Ovary (tissue), 9 donors: Measurements from ENCODE around the gene PRMT1. TPM values are rescaled to one million over a fixed set of nuclear protein-coding genes. Genes with fewer than 3 reads are reported as not detected.
A peak's percentile ranks its signal among the peaks of the same experiment; 100 is the strongest.

ENCODE experiments used
- DNase-seq, 5 donors: peaks; one replicate each; pipeline ENCODE4 v3.0.0-alpha.2; 2019 to 2020
- H3K27ac ChIP-seq, 2 donors: fragments of 200-600 bp; one replicate each; pipeline versions ENCODE4 v1.5.1 to v1.8.0; 2019 to 2022
- H3K27me3 ChIP-seq: fragments of 200-600 bp; one replicate; pipeline ENCODE4 v1.8.0; 2022
- H3K36me3 ChIP-seq: fragments of 200-600 bp; sonication (generic); one replicate; pipeline ENCODE4 v1.5.1; 2019
- H3K4me1 ChIP-seq: one replicate; pipeline ENCODE4 v1.8.1; 2013; ENCODE audit warnings: mild to moderate bottlenecking, moderate library complexity; ENCODE audit not compliant: insufficient read depth
- H3K4me3 ChIP-seq: fragments of 200-600 bp; sonication (generic); one replicate; pipeline ENCODE4 v1.5.1; 2017
- H3K9me3 ChIP-seq, 2 donors: fragments of 200-600 bp in 1 of 2; sonication (generic) in 1 of 2; one replicate each; pipeline versions ENCODE4 v1.5.1 to v1.8.1; 2013 to 2019; ENCODE audit warnings: mild to moderate bottlenecking in 1 of 2, moderate library complexity in 1 of 2
- EP300 ChIP-seq: sonication (generic); formaldehyde crosslinking; IDR thresholded peaks from one replicate; pipeline ENCODE4 v1.6.1; 2017; ENCODE audit warnings: antibody characterized with exemption
- POLR2A ChIP-seq: fragments of 450-650 bp; IDR thresholded peaks from one replicate; pipeline ENCODE4 v1.6.1; 2017; ENCODE audit warnings: antibody characterized with exemption, mild to moderate bottlenecking, moderate library complexity
- WGBS, 3 donors: extraction: QIAGEN DNeasy Blood & Tissue Kit in 1 of 3; methylation state at CpG; one replicate each; pipeline versions ENCODE4 v1.1.5 to v1.1.7; 2013 to 2017; 5-methylcytosine and 5-hydroxymethylcytosine counted together
- intact Hi-C, 4 donors: fragments of 100-400 bp; cut with DNase I; formaldehyde crosslinking; loops; one replicate each; pipeline versions ENCODE4 v1.11.0 to v1.15.1; 2022 to 2023
- polyA plus RNA-seq, 2 donors: library from polyadenylated mRNA; stranded (reverse); fragments of 200-250 nt in 1 of 2; fragments of 350-450 nt in 1 of 2; fragmentation: Illumina TruSeq in 1 of 2; extraction: RNeasy Lipid Tissue Mini Kit (QIAGEN cat#74804) in 1 of 2; gene quantifications; one replicate each; pipeline ENCODE4 v1.2.3, GENCODE V29; 2013 to 2014
- total RNA-seq, 7 donors: library from RNA; depleted of rRNA in 2 of 7; stranded (reverse); fragments of >200 nt in 2 of 7; fragmentation: NEBNext Ultra II Directional in 3 of 7; extraction: Animal tissue kit (Norgen Biotek cat#: 25700) in 3 of 7; gene quantifications; one replicate each; pipeline versions ENCODE4 v1.1.0 to v1.2.4, GENCODE V29; 2016 to 2023
- TF ChIP-seq, protein P1 (sequence below), 3 donors: fragments of 450-650 bp in 2 of 3; fragments of 200-600 bp in 1 of 3; IDR thresholded peaks; one replicate each; pipeline versions ENCODE4 v1.5.1 to v1.8.0; 2016 to 2022; ENCODE audit warnings: antibody characterized with exemption in 3 of 3, mild to moderate bottlenecking in 1 of 3
- donor health status: DM: no; HTN: no; CAD: no; lungs with moderate emphysema.
- donor health status: DM: no; HTN: no; CAD: no.
- donor health status: Bipolar disorder and iron deficiency.
- donor health status: DM: yes; HTN: yes; CAD: no.
- donor health status: DM: no; HTN: no; CAD: no.
- donor health status: DM: yes; HTN: yes; CAD: no.

PRMT1 gene
- total and polyA plus RNA-seq, 9 donors, result 57.1 to 182 (median 152) TPM

DNA sequence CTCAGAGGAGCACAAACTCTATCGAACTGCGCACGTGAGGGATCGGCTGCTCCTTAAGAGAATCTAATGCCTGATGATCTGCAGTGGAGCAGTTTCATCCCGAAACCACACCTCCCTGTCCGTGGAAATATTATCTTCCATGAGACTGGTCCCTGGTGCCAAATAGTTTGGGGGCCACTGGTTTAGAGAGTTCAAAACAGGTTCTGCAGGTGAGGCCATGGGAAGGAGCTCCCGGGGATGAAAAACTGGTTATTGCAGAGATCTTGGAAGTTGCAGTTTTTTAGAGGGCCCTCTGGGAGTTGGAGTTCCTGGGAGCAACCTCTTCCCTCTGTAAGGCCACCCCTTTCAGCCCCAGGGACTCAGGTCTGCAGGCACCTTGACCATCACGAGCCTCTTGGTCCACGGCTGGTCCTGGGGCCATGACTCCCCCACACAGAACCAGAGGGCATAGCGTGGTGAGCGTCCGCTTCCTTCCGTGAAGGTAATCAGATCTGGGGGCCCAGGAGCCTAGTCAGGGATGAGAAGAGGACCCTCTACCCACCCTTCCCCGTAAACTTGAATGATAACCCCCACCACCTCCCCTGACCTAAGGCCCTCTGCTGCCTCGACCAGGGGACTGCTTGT is 16.6 kb upstream of the PRMT1 start:
- intact Hi-C loops, result no loop called here
- H3K9me3 ChIP-seq, result no peaks in the 10 kb centered on the region
- TF ChIP-seq POLR2A (no peak), EP300 (no peak)
- TF ChIP-seq, protein P1, sequence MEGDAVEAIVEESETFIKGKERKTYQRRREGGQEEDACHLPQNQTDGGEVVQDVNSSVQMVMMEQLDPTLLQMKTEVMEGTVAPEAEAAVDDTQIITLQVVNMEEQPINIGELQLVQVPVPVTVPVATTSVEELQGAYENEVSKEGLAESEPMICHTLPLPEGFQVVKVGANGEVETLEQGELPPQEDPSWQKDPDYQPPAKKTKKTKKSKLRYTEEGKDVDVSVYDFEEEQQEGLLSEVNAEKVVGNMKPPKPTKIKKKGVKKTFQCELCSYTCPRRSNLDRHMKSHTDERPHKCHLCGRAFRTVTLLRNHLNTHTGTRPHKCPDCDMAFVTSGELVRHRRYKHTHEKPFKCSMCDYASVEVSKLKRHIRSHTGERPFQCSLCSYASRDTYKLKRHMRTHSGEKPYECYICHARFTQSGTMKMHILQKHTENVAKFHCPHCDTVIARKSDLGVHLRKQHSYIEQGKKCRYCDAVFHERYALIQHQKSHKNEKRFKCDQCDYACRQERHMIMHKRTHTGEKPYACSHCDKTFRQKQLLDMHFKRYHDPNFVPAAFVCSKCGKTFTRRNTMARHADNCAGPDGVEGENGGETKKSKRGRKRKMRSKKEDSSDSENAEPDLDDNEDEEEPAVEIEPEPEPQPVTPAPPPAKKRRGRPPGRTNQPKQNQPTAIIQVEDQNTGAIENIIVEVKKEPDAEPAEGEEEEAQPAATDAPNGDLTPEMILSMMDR (IDR thresholded peaks at IDR 0.05), result no peak
- WGBS, 3 donors, result 78 to 84% (median 81%) methylated on average over 14 to 15 of the region's 15 CpGs
- H3K36me3 ChIP-seq, result no peaks in the 10 kb centered on the region
- no peaks in the 10 kb centered on the region for H3K27me3 ChIP-seq
- no peak for DNase-seq
- no peak overlapping the region for H3K4me3 ChIP-seq
- H3K4me1 ChIP-seq, result no peaks in the 10 kb centered on the region
- no peak overlapping the region for H3K27ac ChIP-seq

DNA sequence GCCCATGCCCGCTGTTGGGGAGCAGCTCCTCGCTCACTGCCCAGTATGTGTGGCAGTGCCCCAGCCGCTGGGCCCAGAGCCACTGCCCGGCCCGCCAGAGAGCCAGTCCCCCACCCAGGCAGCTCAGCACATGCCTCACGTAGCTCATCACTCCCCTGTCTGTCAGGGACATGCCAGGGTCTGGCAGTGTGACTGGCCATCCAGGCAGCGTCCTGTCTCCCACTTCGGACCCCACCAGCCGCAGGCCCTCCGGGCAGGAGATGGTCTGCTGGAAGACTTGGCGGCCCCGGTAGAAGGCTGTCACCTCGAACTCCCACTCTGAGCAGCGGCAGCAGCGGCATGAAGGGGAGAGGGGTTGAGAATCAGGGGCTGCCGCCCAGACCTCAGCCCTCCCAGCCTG is 15.1 kb upstream of the PRMT1 start:
- TF ChIP-seq, protein P1 (IDR thresholded peaks at IDR 0.05), result no peak
- TF ChIP-seq EP300, result no peak
- no peak for TF ChIP-seq POLR2A
- intact Hi-C loops, result no loop called here
- H3K4me3 ChIP-seq, result no peak overlapping the region
- no peaks in the 10 kb centered on the region for H3K27me3 ChIP-seq
- DNase-seq, result peak in 1 of 5 donors; percentile 35
- H3K36me3 ChIP-seq, result no peaks in the 10 kb centered on the region
- H3K9me3 ChIP-seq, result no peaks in the 10 kb centered on the region
- H3K4me1 ChIP-seq, result peaks cover 4% of the 10 kb centered on the region
- WGBS, 3 donors, result 85 to 88% (median 88%) methylated on average over 12 to 16 of the region's 16 CpGs
- H3K27ac ChIP-seq, result no peak overlapping the region

DNA sequence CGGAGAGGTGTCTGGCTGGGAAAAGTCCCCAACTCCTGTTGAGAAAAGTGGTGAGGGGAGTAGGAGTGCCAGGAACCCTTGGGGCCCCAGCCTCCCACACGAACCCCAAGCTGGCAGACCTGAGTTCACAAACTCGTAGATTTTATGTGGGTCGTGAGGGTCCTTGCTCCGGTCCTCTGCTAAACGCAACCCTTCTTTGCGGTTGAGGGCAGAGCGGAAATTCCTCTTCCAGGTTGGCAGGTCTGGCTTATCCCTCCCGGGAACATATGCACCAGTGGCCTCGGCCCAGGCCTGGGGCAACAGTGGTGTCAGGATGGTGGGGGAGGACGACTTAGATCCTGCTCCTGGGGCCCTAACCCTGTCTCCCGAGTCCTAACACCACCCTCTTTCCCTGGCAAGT is 13.8 kb upstream of the PRMT1 start:
- Histone ChIP-seq H3K27ac (no peak overlapping the region), H3K27me3 (no peaks in the 10 kb centered on the region), H3K4me1 (peaks cover 4% of the 10 kb centered on the region), H3K36me3 (no peaks in the 10 kb centered on the region), H3K4me3 (no peak overlapping the region), H3K9me3 (no peaks in the 10 kb centered on the region)
- intact Hi-C loops, result no loop called here
- WGBS, 3 donors, result 69 to 81% (median 76%) methylated on average over 12 of the region's 12 CpGs
- DNase-seq, result no peak
- TF ChIP-seq, protein P1 (IDR thresholded peaks at IDR 0.05), result no peak
- TF ChIP-seq POLR2A (no peak), EP300 (no peak)

DNA sequence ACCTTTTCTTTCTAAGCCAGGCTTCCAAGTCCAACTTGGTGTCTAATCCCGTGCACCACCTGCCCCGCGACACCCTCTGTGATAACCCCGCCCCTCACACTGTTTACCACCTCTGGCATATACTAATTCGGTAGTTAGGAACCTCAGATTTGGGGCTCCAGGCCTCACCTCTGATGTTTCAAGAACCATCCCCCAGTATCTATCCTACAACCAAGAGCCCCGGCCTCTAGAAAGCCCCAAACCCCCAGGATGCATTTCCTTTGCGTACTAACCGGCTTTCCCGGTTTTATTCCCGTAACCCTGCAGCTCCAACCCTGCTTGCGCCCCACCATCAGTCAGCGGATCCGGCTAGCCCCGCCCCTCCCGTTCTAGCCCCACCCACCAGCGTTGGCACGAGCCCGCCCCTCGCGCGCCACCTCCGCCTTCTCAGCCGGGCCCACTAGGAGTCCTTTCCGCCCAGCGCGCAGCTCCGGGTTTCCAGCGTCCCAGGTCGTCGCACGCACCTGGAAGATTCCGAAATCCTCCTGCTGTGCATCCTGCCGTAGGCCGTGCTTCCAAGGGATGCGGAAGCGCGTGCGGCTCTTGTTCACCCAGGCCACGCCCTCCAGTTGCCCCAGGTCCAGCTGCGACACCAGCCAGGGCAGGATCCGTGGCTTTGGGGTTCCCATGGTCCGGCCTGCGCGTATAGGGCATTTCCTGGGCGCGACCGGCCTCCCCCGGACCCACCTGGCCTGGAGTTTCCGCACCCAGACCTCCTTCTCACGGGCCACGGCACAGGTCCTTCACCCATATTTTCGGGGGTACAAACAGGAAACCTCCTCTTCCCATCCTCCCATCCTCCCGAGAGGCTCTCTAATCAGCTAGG is 12.7 kb upstream of the PRMT1 start:
- WGBS, 3 donors, result 0 to 1% (median 0%) methylated on average over 41 to 53 of the region's 53 CpGs

More for the DNA sequence above, 12.7 kb upstream of the PRMT1 start:
- intact Hi-C loops, result loop anchor here in 1 of 4 donors (2.0 kb wide), 1 partner anchor 22 kb away; the partner anchor contains the start of gene SCAF1
- H3K9me3 ChIP-seq, result no peaks in the 10 kb centered on the region
- H3K4me1 ChIP-seq, result peaks cover 4% of the 10 kb centered on the region
- no peaks in the 10 kb centered on the region for H3K36me3 ChIP-seq
- H3K4me3 ChIP-seq, result peak overlapping the region; percentile 78
- no peaks in the 10 kb centered on the region for H3K27me3 ChIP-seq
- peak; percentile 90 to 93 (median 91) for DNase-seq
- peak overlapping the region in 1 of 2 donors; percentile 69 for H3K27ac ChIP-seq
- TF ChIP-seq POLR2A (peak; percentile 46), EP300 (no peak)
- TF ChIP-seq, protein P1 (IDR thresholded peaks at IDR 0.05), result peak in 2 of 3 donors; percentile 43 to 66
